BJ (cell line): ENCODE results near the gene EIF1AD. TPM values are rescaled to one million over a fixed set of nuclear protein-coding genes. Genes with fewer than 3 reads are reported as not detected.
"Not testable (repeated sequence)": the region's sequence is repeated elsewhere in the genome, so short reads cannot be mapped to it uniquely, and the experiment has no call there.

Experiments
- CTCF ChIA-PET: fragments of 350-600 bp; formaldehyde crosslinking; extraction: SDS; loops from one replicate; lab custom pipeline; 2021; ENCODE audit warnings: antibody characterized with exemption, inconsistent platforms; lab: Yijun Ruan, JAX
- POLR2A ChIA-PET: fragments of 300-600 bp; sonication (Branson Sonifier 250); formaldehyde crosslinking; extraction: SDS; loops from one replicate; lab custom pipeline; 2021; ENCODE audit warnings: antibody characterized with exemption; lab: Charles Lee
- DNase-seq: peaks from one replicate; pipeline ENCODE4 v3.0.0-alpha.2; 2011; ENCODE audit warnings: low read depth
- H3K27me3 ChIP-seq: 2 replicates; pipeline ENCODE4 v1.6.0; 2011; ENCODE audit warnings: low read length; ENCODE audit not compliant: control insufficient read depth, insufficient read depth
- H3K36me3 ChIP-seq: 2 replicates; pipeline ENCODE4 v1.5.1; 2011; ENCODE audit warnings: low read length; ENCODE audit not compliant: control insufficient read depth, insufficient read depth
- H3K4me3 ChIP-seq: 2 replicates; pipeline ENCODE4 v1.5.1; 2011; ENCODE audit warnings: low read depth, mild to moderate bottlenecking, control low read depth, low read length
- polyA plus RNA-seq: library from polyadenylated mRNA; depleted of rRNA; stranded (reverse); fragments of >200 nt; gene quantifications from 2 replicates; pipeline ENCODE4 v1.2.3, GENCODE V29; 2011
- TF ChIP-seq, protein P1 (sequence below): IDR thresholded peaks from 2 replicates; pipeline ENCODE4 v1.5.1; 2011; ENCODE audit warnings: low read depth, mild to moderate bottlenecking, control low read depth, inconsistent platforms, low read length, moderate library complexity; ENCODE audit not compliant: insufficient read depth

The EIF1AD gene
- polyA plus RNA-seq, 1 experiment: 27.7 TPM

- CTCF ChIA-PET: interaction anchor here (1.2 to 7.7 kb wide), 2 partner anchors 8 to 10 kb away, joined by 3 to 48 read pairs; no protein-coding TSS in a partner anchor
- TF ChIP-seq, protein P1, sequence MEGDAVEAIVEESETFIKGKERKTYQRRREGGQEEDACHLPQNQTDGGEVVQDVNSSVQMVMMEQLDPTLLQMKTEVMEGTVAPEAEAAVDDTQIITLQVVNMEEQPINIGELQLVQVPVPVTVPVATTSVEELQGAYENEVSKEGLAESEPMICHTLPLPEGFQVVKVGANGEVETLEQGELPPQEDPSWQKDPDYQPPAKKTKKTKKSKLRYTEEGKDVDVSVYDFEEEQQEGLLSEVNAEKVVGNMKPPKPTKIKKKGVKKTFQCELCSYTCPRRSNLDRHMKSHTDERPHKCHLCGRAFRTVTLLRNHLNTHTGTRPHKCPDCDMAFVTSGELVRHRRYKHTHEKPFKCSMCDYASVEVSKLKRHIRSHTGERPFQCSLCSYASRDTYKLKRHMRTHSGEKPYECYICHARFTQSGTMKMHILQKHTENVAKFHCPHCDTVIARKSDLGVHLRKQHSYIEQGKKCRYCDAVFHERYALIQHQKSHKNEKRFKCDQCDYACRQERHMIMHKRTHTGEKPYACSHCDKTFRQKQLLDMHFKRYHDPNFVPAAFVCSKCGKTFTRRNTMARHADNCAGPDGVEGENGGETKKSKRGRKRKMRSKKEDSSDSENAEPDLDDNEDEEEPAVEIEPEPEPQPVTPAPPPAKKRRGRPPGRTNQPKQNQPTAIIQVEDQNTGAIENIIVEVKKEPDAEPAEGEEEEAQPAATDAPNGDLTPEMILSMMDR: no peak
- Histone ChIP-seq H3K27me3 (no peaks in the 10 kb centered on the region), H3K4me3 (no peak overlapping the region), H3K36me3 (no peaks in the 10 kb centered on the region)
- POLR2A ChIA-PET: no interaction called here
- no peak for DNase-seq
Observed at GRCh38 chr11:66012946-66013761, 11.2 kb upstream of the EIF1AD start.

GRCh38 chr11:66012371-66012945 is 10.5 kb upstream of the EIF1AD start:
- H3K36me3 ChIP-seq: no peaks in the 10 kb centered on the region
- DNase-seq: no peak
- H3K27me3 ChIP-seq: no peaks in the 10 kb centered on the region
- ChIA-PET CTCF (interaction anchor here (1.1 to 7.7 kb wide), 4 partner anchors 8 to 128 kb away, joined by 3 to 48 read pairs (median 4); no protein-coding TSS in a partner anchor), POLR2A (no interaction called here)
- no peak overlapping the region for H3K4me3 ChIP-seq
- TF ChIP-seq, protein P1: no peak

DNA sequence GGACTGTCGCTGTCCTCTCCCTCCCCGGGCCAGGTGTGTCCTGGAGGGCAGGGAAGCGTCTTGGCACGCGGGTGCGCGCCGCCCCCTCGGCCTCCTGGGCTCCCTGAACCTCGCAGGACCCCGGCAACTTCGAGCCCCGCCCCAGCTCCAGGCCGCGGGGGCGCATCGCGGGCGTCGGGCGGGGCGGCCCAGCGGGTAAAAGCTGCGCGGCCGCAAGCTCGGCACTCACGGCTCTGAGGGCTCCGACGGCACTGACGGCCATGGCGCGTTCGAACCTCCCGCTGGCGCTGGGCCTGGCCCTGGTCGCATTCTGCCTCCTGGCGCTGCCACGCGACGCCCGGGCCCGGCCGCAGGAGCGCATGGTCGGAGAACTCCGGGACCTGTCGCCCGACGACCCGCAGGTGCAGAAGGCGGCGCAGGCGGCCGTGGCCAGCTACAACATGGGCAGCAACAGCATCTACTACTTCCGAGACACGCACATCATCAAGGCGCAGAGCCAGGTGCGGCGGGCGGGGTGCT is 9.9 kb upstream of the EIF1AD start, which contains the start of gene CST6:
Gene CST6, plus strand, starts transcription at position 224 of the 519 bp plus-strand sequence. Its CDS starts 37 bp downstream, at position 261.
- POLR2A ChIA-PET: interaction anchor here (0.6 to 1.0 kb wide), 2 partner anchors 11 to 277 kb away, joined by 5 to 12 read pairs; partner anchors contain the start of gene YIF1A
- H3K27me3 ChIP-seq: no peaks in the 10 kb centered on the region
- no peak within 1 kb of the TSS for H3K4me3 ChIP-seq
- TF ChIP-seq, protein P1: no peak
- H3K36me3 ChIP-seq: no peaks in the 10 kb centered on the region
- DNase-seq: no peak
- CTCF ChIA-PET: interaction anchor here (1.1 to 7.7 kb wide), 4 partner anchors 9 to 127 kb away, joined by 3 to 48 read pairs (median 4); no protein-coding TSS in a partner anchor

DNA sequence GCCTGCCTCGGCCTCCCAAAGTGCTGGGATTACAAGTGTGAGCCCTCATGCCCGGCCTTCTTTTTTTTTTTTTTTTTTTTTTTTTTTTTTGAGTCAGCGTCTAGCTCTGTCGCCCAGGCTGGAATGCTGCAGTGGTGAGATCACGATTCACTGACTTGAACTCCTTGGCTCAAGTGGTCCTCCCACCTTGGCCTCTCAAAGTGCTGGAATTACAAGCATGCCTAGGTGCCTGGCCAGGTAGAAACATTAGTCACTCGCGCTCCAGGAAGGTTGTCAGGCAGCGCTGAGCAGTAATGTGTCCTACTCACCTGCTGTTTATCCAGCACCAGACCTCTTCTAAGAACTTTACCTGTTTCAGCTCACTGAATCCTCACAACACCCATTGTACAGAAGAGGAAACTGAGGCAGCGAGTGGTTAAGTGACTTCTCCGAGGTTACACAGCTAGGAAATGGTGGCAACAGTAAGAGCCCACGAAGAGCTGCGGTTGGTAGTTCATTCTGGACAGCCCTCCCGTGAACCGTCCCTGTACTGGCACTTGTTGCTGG is 9.4 kb upstream of the EIF1AD start:
- POLR2A ChIA-PET: interaction anchor here (0.6 to 1.0 kb wide), 2 partner anchors 11 to 278 kb away, joined by 5 to 12 read pairs; partner anchors contain the start of gene YIF1A

GRCh38 chr11:66010036-66010435 is 8.1 kb upstream of the EIF1AD start:
- H3K36me3 ChIP-seq, H3K4me3 ChIP-seq, DNase-seq, H3K27me3 ChIP-seq: not testable (repeated sequence)
- CTCF ChIA-PET: interaction anchor here (1.5 to 7.7 kb wide), 2 partner anchors 13 to 36 kb away, joined by 3 to 48 read pairs; no protein-coding TSS in a partner anchor
- POLR2A ChIA-PET: interaction anchor here (0.7 kb wide), 1 partner anchor 120 kb away, joined by 3 read pairs; the partner anchor contains the start of gene CCDC85B

More for the DNA sequence above, 9.4 kb upstream of the EIF1AD start:
- H3K36me3 ChIP-seq: 0 out of 2 replicates have a peak, but pooled peaks cover under 1% of the 10 kb centered on the region
- DNase-seq: no peak
- no peaks in the 10 kb centered on the region for H3K27me3 ChIP-seq
- TF ChIP-seq, protein P1: no peak
- CTCF ChIA-PET: interaction anchor here (1.1 to 7.7 kb wide), 3 partner anchors 12 to 127 kb away, joined by 4 to 48 read pairs (median 4); no protein-coding TSS in a partner anchor
- H3K4me3 ChIP-seq: no peak overlapping the region
